Neural cell (in vitro differentiated cells): ENCODE measurements around the gene GLRX2.

Source experiments
- RAD21 ChIP-seq: fragments of 450-650 bp; conservative IDR thresholded peaks from 2 replicates; pipeline ENCODE4 v1.6.1; 2014; ENCODE audit warnings: antibody characterized with exemption, mild to moderate bottlenecking, moderate library complexity
- TF ChIP-seq, protein P1 (sequence below): fragments of 450-650 bp; IDR thresholded peaks from 2 replicates; pipeline ENCODE4 v1.5.1; 2014; ENCODE audit warnings: antibody characterized with exemption, mild to moderate bottlenecking, moderate library complexity; ENCODE audit not compliant: poor library complexity, severe bottlenecking

DNA sequence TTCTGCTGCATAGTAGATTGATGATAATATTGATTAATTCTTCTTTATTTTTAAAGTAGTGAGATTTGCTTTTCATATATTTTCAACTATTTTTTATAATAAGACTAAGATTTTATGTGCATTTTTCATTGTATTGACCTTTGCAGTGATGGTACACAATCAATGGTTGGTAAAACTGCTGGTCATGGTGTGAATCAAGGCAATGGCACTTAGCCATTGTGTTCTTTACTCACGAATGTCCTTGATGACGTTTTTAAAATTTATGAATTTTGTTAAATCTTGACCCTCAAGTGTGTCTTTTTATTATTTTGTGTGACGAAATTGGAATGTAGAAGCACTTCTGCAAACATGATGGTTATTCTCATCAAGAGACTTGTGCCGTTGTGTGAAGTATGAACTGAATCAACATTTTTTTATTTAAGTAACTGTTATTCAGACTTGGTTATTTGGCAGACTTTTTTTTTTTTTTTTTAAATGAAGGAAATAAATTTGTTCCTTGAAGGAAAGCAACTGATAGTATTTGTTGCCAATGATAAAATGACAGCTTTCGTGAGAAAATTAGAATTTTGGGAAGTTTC is 39.2 kb upstream of the GLRX2 start:
- TF ChIP-seq, protein P1, sequence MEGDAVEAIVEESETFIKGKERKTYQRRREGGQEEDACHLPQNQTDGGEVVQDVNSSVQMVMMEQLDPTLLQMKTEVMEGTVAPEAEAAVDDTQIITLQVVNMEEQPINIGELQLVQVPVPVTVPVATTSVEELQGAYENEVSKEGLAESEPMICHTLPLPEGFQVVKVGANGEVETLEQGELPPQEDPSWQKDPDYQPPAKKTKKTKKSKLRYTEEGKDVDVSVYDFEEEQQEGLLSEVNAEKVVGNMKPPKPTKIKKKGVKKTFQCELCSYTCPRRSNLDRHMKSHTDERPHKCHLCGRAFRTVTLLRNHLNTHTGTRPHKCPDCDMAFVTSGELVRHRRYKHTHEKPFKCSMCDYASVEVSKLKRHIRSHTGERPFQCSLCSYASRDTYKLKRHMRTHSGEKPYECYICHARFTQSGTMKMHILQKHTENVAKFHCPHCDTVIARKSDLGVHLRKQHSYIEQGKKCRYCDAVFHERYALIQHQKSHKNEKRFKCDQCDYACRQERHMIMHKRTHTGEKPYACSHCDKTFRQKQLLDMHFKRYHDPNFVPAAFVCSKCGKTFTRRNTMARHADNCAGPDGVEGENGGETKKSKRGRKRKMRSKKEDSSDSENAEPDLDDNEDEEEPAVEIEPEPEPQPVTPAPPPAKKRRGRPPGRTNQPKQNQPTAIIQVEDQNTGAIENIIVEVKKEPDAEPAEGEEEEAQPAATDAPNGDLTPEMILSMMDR: no peak
- no peak for TF ChIP-seq RAD21
